Naive B cell (primary cell): ENCODE data around the gene FAM3A. TPM values are rescaled to one million over a fixed set of nuclear protein-coding genes. Genes with fewer than 3 reads are reported as not detected.
A peak's percentile ranks its signal among the peaks of the same experiment; 100 is the strongest.
"Not testable (repeated sequence)": the region's sequence is repeated elsewhere in the genome, so short reads cannot be mapped to it uniquely, and the experiment has no call there.

Source experiments
- ATAC-seq, 2 donors: fragments of 150-1000 bp; cut with Tn5 transposase; 2 replicates each; pipeline ENCODE4 v1.10.0; 2021; ENCODE audit warnings: low read depth in 2 of 2, mild to moderate bottlenecking in 2 of 2, moderate library complexity in 2 of 2
- DNase-seq: peaks from one replicate; pipeline ENCODE4 v3.0.0; 2022
- H3K27ac Mint-ChIP-seq, 6 donors: one replicate each; pipeline ENCODE4 v1.8.0; 2020 to 2022; ENCODE audit warnings: mild to moderate bottlenecking in 6 of 6, mixed read lengths in 6 of 6, moderate library complexity in 5 of 6, inconsistent platforms in 2 of 6
- H3K27me3 Mint-ChIP-seq, 3 donors: one replicate each; pipeline ENCODE4 v1.8.0; 2021 to 2022; ENCODE audit warnings: mixed read lengths in 3 of 3, mild to moderate bottlenecking in 1 of 3
- H3K36me3 Mint-ChIP-seq, 2 donors: one replicate each; pipeline ENCODE4 v1.8.0; 2020 to 2022; ENCODE audit warnings: mixed read lengths in 2 of 2, inconsistent platforms in 1 of 2, mild to moderate bottlenecking in 1 of 2
- H3K4me1 Mint-ChIP-seq, 3 donors: one replicate each; pipeline ENCODE4 v1.8.0; 2020 to 2022; ENCODE audit warnings: mixed read lengths in 3 of 3, inconsistent platforms in 1 of 3, mild to moderate bottlenecking in 1 of 3, moderate library complexity in 1 of 3
- H3K4me3 Mint-ChIP-seq, 8 donors: one replicate each; pipeline ENCODE4 v1.8.0; 2020 to 2022; ENCODE audit warnings: mild to moderate bottlenecking in 8 of 8, mixed read lengths in 8 of 8, moderate library complexity in 8 of 8, inconsistent platforms in 2 of 8
- H3K9me3 Mint-ChIP-seq, 7 donors: one replicate each; pipeline ENCODE4 v1.8.0; 2020 to 2022; ENCODE audit warnings: mixed read lengths in 7 of 7, mild to moderate bottlenecking in 5 of 7, inconsistent platforms in 2 of 7, moderate library complexity in 1 of 7
- polyA plus RNA-seq, 6 donors: library from polyadenylated mRNA; unstranded; fragments of 300-500 nt; fragmentation: Illumina TruSeq; gene quantifications; one replicate each; pipeline ENCODE4 v1.2.3, GENCODE V29; 2021; ENCODE audit warnings: low read depth in 6 of 6

The FAM3A gene
- polyA plus RNA-seq, 6 donors from 2014 or later = 13.4 to 24.1 (median 16.7) TPM

DNA sequence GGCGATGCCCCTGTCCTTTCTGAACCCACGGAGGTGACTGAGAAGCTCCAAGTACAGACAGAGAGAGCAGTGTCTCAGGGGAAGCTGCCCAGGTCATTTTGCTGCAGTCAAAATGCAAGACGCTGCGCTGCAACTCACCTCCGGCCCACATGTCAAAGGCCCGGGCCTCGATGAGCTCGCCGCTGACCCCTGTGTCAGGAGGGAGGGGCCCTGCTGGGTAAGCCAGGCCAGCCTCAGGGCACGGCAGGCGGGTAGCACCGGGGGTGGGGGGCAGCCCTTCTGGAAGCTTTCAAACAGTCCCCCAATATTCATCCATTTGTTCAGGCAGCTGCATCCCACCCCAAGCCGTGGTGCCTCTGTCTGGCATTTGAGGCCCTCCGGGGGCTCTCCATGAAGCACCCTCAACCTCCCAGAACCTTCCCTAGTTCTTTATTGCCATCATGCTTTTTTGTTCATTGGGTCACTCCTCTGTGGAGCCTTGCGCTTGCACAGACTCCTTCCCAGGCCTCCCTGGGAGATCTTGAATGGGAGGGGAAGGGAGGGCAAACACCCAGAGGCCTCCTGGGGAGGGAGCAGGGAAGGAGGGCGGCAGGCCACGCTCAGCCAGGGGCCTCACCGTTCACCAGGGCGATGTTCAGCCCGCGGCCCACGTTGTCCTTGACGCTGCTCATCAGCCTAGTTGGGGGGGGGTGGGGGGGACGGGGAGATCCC is 8.2 kb downstream of the FAM3A start:
- no peak overlapping the region for H3K27ac Mint-ChIP-seq
- ATAC-seq (no peak), DNase-seq (no peak)
- peaks cover 0 to 4% (median 2%) of the 10 kb centered on the region in 7 donors for H3K9me3 Mint-ChIP-seq
- peaks cover 11 to 16% of the 10 kb centered on the region in 2 donors for H3K36me3 Mint-ChIP-seq
- H3K27me3 Mint-ChIP-seq = no peaks in the 10 kb centered on the region
- H3K4me1 Mint-ChIP-seq = peaks cover 0 to 10% (median 4%) of the 10 kb centered on the region in 3 donors
- H3K4me3 Mint-ChIP-seq = no peak overlapping the region

DNA sequence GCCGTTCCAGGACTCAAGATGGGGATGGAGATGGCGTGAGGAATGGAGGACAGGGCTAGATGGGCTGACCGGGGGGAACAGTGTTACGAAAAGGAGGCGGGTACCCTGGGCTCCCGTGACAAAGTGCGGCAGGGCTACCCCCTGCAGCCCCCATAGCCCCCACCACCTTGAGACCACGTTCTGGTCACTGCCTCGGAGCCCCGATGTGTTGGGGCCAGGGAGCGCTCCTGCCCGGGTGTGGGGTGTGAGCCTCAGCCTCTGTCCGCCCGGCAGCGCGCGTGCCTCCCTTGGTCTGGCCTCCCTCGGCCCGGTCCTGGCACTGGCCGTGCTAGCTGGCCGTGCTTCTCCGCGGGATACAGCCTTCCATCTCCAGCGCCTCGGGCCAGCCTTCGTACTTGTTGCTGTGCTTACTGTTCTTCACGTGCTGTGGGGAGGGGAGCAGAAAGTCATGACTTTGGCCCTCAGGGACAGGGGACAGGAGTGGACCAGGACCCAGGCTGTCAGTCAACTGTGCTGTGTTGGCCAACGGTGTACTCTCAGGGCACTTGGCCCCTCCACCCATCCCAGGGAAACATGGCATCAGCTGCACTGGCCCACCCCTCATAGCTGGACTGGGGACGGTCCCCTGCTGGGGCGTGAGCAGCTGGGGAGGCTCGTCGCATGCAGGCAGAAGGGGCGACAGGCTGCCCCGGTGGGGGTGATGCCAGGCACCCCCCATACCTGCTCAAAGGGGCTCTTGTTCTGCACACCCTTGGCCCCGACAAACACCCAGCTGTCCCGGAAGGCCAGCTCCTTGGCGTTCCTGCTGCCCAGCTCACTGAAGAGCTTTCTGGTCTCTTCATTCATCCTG is 9.3 kb downstream of the FAM3A start:
- Mint-ChIP-seq H3K4me3 (no peak overlapping the region), H3K9me3 (peaks cover 0 to 4% (median 2%) of the 10 kb centered on the region in 7 donors), H3K27ac (no peak overlapping the region), H3K27me3 (no peaks in the 10 kb centered on the region), H3K4me1 (peaks cover 0 to 10% (median 4%) of the 10 kb centered on the region in 3 donors), H3K36me3 (peaks cover 11 to 16% of the 10 kb centered on the region in 2 donors)
- ATAC-seq (no peak), DNase-seq (no peak)

DNA sequence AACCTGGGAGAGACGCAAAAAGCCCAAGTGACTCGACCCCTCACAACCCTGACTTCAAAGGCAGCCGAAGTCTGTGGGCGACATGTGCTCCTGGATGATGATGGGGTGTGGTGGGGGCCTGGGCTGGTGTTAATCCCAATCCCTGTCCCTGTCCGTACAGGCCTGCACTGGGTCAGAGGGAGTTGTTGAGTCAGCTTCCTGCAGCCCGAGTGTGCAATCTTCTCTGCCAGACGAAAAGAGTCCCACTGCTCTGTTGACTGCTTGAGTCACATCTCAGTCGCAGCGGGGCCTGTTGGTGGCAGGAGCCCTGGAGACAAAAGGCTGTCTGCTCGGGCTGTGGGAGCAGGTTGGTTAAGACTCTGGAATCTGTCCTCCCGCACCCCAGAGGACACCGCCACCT is 10.3 kb downstream of the FAM3A start:
- Mint-ChIP-seq H3K4me1 (peaks cover 0 to 4% (median 0%) of the 10 kb centered on the region in 3 donors), H3K4me3 (no peak overlapping the region), H3K27ac (no peak overlapping the region), H3K36me3 (peaks cover 11 to 16% of the 10 kb centered on the region in 2 donors), H3K9me3 (peaks cover 0 to 4% (median 2%) of the 10 kb centered on the region in 7 donors), H3K27me3 (no peaks in the 10 kb centered on the region)
- DNase-seq (no peak), ATAC-seq (no peak)

DNA sequence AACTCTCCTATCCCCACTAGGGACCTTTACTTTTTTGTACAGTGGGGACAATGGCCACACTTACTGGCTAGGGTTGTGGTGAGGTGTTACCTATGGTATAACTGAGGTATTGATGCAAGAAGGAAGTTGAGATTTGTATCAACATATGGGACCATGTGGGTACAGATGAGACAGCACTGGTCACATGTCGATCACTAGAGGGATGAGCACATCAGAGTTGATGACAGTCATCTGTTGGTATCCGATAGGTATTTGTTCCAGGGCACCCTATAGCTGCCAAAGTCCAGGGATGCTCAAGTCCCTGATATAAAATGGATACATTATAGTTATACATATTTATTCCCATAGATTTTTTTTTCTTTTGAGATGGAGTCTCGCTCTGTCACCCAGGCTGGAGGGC is 13.0 kb downstream of the FAM3A start:
- DNase-seq = no peak
- H3K36me3 Mint-ChIP-seq = no peaks in the 10 kb centered on the region

DNA sequence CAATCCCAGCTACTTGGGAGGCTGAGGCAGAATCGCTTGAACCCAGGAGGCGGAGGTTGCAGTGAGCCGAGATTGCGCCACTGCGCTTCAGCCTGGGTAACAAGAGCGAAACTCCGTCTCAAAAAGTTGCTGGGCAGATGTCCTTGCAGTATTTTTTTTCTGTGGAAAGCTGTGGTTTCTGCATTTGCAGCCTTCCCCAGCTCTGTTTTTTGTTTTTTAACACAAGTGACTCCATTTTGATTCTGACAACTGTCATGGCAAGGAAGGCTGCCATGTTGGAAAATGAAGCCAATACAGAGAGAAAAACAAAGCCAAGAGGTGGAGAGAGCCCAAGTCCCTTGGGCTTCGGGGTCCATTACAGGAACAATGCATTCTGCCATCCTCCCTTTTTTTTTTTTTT is 13.9 kb downstream of the FAM3A start:
- Mint-ChIP-seq H3K4me3 (no peak overlapping the region), H3K27ac (no peak overlapping the region), H3K9me3 (peaks cover 0 to 2% (median 0%) of the 10 kb centered on the region in 7 donors), H3K4me1 (no peaks in the 10 kb centered on the region), H3K27me3 (no peaks in the 10 kb centered on the region), H3K36me3 (no peaks in the 10 kb centered on the region)
- DNase-seq = no peak
- no peak for ATAC-seq

More for the DNA sequence above, 13.0 kb downstream of the FAM3A start:
- peak overlapping the region in 1 of 6 donors; percentile 36 for H3K27ac Mint-ChIP-seq
- no peak for ATAC-seq
- H3K27me3 Mint-ChIP-seq = no peaks in the 10 kb centered on the region
- H3K4me3 Mint-ChIP-seq = no peak overlapping the region
- H3K9me3 Mint-ChIP-seq = peaks cover 0 to 2% (median 0%) of the 10 kb centered on the region in 7 donors
- H3K4me1 Mint-ChIP-seq = no peaks in the 10 kb centered on the region

DNA sequence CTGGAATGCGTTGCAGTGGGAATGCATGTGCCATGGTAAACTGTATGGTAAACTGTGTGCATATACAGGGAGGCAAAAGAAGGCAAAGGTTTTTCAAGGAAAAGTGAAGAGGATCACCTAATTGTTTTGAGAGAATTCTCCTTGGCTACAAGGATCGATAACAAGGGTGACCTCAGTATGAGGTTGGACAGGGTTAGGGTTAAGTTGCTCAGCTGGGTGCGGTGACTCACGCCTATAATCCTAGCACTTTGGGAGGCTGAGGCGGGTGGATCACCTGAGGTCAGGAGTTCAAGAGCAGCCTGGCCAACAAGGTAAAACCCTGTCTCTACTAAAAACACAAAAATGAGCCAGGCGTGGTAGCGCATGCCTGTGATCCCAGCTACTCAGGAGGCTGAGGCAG is 14.6 kb downstream of the FAM3A start:
- H3K27me3 Mint-ChIP-seq, H3K4me1 Mint-ChIP-seq, H3K9me3 Mint-ChIP-seq, H3K4me3 Mint-ChIP-seq, DNase-seq, H3K36me3 Mint-ChIP-seq, ATAC-seq: not testable (repeated sequence)
- H3K27ac Mint-ChIP-seq = peak overlapping the region in 1 of 6 donors; percentile 14

DNA sequence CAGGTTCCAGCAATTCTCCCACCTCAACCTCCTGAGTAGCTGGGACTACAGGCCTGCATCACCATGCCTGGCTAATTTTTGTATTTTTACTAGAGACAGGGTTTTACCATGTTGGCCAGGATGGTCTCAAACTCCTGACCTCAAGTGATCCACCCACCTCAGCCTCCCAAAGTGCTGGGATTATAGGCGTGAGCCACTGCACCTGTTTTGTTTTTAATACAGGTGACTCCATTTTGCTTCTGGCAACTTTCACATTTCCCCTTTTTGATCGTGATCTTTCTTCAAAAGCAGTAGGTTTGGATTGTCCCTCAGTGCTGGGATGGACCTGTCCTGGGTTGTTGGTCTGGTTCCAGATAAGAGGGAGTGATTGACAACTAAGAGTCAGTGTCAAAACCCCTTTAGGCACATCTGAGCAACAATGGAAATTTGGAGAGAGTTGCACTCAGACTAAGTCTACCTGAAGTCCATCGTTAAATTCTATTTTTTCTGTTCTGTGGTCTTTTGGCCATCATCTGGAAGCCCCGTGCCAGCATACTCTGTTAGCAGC is 19.4 kb downstream of the FAM3A start:
- H3K9me3 Mint-ChIP-seq, H3K27me3 Mint-ChIP-seq, H3K36me3 Mint-ChIP-seq, H3K4me1 Mint-ChIP-seq, ATAC-seq, H3K27ac Mint-ChIP-seq, DNase-seq: not testable (repeated sequence)
- H3K4me3 Mint-ChIP-seq = peak overlapping the region in 1 of 8 donors; percentile 29

DNA sequence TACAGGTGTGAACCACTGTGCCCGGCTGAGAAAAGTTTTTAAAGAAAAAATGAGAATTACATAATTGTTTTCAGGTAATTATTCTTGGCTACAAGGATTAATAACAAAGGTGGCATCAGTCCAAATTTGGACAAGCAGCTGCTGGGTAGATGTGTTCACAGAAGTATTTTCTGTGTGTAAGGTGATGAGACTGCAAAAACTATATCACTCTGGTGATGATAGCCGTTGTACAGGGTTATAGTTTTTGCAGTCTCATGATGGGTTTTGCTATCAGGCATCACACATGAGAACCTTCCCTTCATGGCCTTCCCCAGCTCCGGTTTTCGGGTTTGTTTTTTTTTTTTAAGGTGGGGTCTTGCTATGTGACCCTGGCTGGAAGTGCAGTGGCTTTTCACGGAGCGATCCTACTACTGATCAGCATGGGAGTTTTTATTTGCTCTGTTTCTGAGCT is 20.5 kb downstream of the FAM3A start:
- H3K4me3 Mint-ChIP-seq = no peak overlapping the region
- no peaks in the 10 kb centered on the region for H3K27me3 Mint-ChIP-seq
- no peak overlapping the region for H3K27ac Mint-ChIP-seq
- peaks cover 4 to 8% (median 7%) of the 10 kb centered on the region in 3 donors for H3K4me1 Mint-ChIP-seq
- no peak for ATAC-seq
- H3K36me3 Mint-ChIP-seq = no peaks in the 10 kb centered on the region
- H3K9me3 Mint-ChIP-seq = peaks cover 0 to 3% (median 0%) of the 10 kb centered on the region in 7 donors
- DNase-seq = no peak

DNA sequence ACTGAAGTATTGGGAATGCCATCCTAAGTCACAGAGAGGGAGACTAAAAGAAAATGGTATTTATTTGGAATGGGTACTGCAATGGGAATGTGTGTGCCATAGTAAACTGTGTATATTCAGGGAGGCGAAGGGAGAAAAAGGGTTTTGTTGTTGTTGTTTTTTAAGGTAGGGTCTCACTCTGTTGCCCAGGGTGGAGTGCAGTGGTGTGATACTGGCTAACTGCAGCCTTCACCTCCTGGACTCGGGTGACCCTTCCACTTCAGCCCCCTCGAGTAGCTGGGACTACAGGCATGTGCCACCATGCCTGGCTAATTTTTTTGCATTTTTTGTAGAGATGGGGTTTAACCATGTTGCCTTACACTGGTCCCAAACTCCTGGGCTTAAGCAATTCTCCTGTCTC is 21.3 kb downstream of the FAM3A start:
- no peaks in the 10 kb centered on the region for H3K27me3 Mint-ChIP-seq
- H3K27ac Mint-ChIP-seq = peak overlapping the region in 2 of 6 donors; percentile 59 to 88
- H3K36me3 Mint-ChIP-seq = no peaks in the 10 kb centered on the region
- ATAC-seq (no peak), DNase-seq (no peak)
- H3K4me3 Mint-ChIP-seq = no peak overlapping the region
- peaks cover 0 to 3% (median 0%) of the 10 kb centered on the region in 7 donors for H3K9me3 Mint-ChIP-seq
- H3K4me1 Mint-ChIP-seq = peaks cover 7 to 9% (median 9%) of the 10 kb centered on the region in 3 donors

DNA sequence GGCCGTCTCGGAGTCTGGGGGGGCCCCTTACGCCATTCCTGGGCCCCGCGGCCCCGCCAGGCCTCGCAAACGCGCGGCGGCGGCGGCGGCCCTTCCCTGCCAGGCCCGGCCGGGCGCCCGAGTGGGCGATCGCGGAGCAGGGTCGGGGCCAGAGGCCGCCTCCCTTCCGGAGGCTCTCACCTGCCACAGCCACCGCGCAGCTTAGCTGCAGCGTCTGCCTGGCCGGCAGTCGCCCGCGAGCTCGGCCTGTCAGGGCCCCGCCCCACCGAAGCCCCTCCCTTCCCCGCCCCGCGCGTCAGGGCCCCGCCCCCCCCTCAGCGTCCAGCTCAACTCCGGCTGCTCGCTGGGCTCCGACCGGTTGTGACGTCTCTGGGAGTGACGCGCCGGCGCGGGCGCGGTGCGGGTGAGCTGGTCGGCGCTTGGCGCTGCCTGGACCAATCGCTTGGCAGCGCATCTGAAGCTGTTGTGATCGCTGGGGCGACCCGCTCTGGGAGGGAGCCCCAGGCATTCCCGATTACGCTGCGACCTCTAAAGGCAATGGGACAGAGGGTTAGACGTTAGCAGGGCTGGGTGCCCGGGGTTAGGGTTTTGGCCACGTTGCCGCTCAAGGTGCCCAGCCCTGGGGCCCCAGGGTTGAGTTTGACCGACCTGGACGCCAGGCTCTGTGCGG is 25.5 kb downstream of the FAM3A start, which contains the start of gene SLC10A3:
SLC10A3 (minus strand) TSS at position 216 of the 670 bp plus-strand sequence. CDS start 1,689 bp downstream, outside the sequence.
- Mint-ChIP-seq H3K9me3 (peaks cover 0 to 3% (median 0%) of the 10 kb centered on the region in 7 donors), H3K27ac (peak within 1 kb of the TSS; percentile 84 to 97 (median 95)), H3K4me3 (peak within 1 kb of the TSS; percentile 83 to 94 (median 92)), H3K4me1 (peaks cover 18 to 29% (median 21%) of the 10 kb centered on the region in 3 donors), H3K27me3 (no peaks in the 10 kb centered on the region), H3K36me3 (no peaks in the 10 kb centered on the region)
- ATAC-seq (peak; percentile 84 to 86), DNase-seq (peak; percentile 84)

DNA sequence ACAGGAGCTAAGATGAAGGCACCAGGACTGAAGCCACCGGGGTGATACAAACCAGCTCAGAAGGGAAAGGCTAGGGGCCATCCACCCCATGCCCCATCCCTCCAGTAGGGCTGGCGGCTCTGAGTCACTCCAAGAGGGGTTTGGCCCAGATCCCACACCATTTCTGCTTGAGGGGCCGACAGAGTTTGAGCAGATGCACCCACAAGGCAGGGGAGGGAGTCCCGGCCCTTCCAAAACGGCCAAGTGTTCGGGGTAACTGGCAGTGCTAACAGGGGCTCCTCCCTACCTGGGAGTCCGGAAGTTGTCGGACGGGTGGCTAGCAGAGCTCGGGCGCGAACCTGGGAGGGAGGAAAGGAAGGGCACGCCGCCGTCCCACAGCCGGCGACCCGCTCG is 26.0 kb downstream of the FAM3A start:
- peak overlapping the region in 5 of 6 donors; percentile 63 to 95 (median 84) for H3K27ac Mint-ChIP-seq
- peak overlapping the region; percentile 83 to 94 (median 90) for H3K4me3 Mint-ChIP-seq
- H3K4me1 Mint-ChIP-seq = peaks cover 18 to 31% (median 21%) of the 10 kb centered on the region in 3 donors
- no peaks in the 10 kb centered on the region for H3K27me3 Mint-ChIP-seq
- H3K9me3 Mint-ChIP-seq = peaks cover 0 to 3% (median 0%) of the 10 kb centered on the region in 7 donors
- DNase-seq (no peak), ATAC-seq (peak in 1 of 2 donors; percentile 4)
- H3K36me3 Mint-ChIP-seq = no peaks in the 10 kb centered on the region

DNA sequence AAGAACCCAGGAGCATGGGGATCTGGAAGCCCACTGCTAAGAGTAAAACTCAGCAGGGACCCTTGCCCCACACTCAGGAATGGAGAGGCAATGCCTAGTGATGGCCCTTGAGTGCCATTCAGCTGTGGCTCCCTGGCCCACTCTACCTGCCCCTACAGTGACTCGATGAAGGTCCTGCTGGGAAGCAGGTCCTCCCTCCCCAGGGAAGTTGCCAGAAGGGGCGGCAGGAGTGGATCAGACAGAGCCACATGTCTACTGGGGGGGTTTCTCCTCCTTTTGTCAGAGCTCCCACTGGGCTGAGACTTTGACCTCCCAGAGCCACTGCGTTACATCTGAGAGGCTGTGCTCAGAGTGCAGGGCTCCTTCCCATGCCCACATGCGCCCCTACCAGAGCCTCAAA is 26.9 kb downstream of the FAM3A start:
- ATAC-seq = no peak
- Mint-ChIP-seq H3K9me3 (peaks cover 0 to 3% (median 0%) of the 10 kb centered on the region in 7 donors), H3K4me3 (peak overlapping the region; percentile 35 to 94 (median 87)), H3K4me1 (peaks cover 18 to 31% (median 21%) of the 10 kb centered on the region in 3 donors), H3K36me3 (no peaks in the 10 kb centered on the region), H3K27ac (peak overlapping the region in 3 of 6 donors; percentile 32 to 84 (median 69)), H3K27me3 (no peaks in the 10 kb centered on the region)
- no peak for DNase-seq
